Liver (tissue), 9 donors: ENCODE data around the gene CYP3A7. TPM values are rescaled to one million over a fixed set of nuclear protein-coding genes. Genes with fewer than 3 reads are reported as not detected.

Source experiments
- DNase-seq: peaks from one replicate; pipeline ENCODE4 v3.0.0-alpha.2; 2017; ENCODE audit warnings: low spot score
- H3K27ac ChIP-seq, 2 donors: one replicate each; pipeline ENCODE4 v1.7.0; 2013; ENCODE audit warnings: inconsistent platforms in 2 of 2, low read length in 2 of 2, control low read depth in 1 of 2, low read depth in 1 of 2, mild to moderate bottlenecking in 1 of 2
- H3K27me3 ChIP-seq, 4 donors: one replicate each; pipeline versions ENCODE4 v1.6.1 to v1.7.0; 2013; ENCODE audit warnings: low read length in 3 of 4, inconsistent platforms in 1 of 4, mild to moderate bottlenecking in 1 of 4, moderate library complexity in 1 of 4; ENCODE audit not compliant: control insufficient read depth in 4 of 4, insufficient read depth in 4 of 4
- H3K36me3 ChIP-seq, 4 donors: one replicate each; pipeline versions ENCODE4 v1.6.1 to v1.7.0; 2013; ENCODE audit warnings: low read length in 3 of 4, mild to moderate bottlenecking in 3 of 4, low read depth in 1 of 4, moderate library complexity in 1 of 4; ENCODE audit not compliant: control insufficient read depth in 4 of 4, insufficient read depth in 3 of 4
- H3K4me1 ChIP-seq, 4 donors: one replicate each; pipeline versions ENCODE4 v1.6.1 to v1.7.0; 2013; ENCODE audit warnings: low read length in 3 of 4, mild to moderate bottlenecking in 3 of 4, moderate library complexity in 1 of 4; ENCODE audit not compliant: control insufficient read depth in 4 of 4, insufficient read depth in 4 of 4
- H3K4me3 ChIP-seq, 3 donors: one replicate each; pipeline versions ENCODE4 v1.6.1 to v1.7.0; 2013; ENCODE audit warnings: low read length in 3 of 3, control low read depth in 1 of 3, low read depth in 1 of 3, mild to moderate bottlenecking in 1 of 3
- H3K9ac ChIP-seq, 2 donors: one replicate each; pipeline ENCODE4 v1.7.0; 2013; ENCODE audit warnings: low read length in 2 of 2, mild to moderate bottlenecking in 2 of 2, moderate library complexity in 2 of 2, control low read depth in 1 of 2, low read depth in 1 of 2
- H3K9me3 ChIP-seq, 4 donors: one replicate each; pipeline versions ENCODE4 v1.6.1 to v1.7.0; 2013; ENCODE audit warnings: low read length in 3 of 4; ENCODE audit not compliant: control insufficient read depth in 4 of 4
- ATF3 ChIP-seq: IDR thresholded peaks from 2 replicates; pipeline ENCODE4 v1.6.1; 2016; ENCODE audit warnings: antibody characterized with exemption
- CTCF ChIP-seq: fragments of 150-350 bp; IDR thresholded peaks from 2 replicates; pipeline ENCODE4 v1.5.1; 2017; ENCODE audit warnings: improper control_type of control experiment, low read depth, low read length; ENCODE audit not compliant: missing input control
- EGR1 ChIP-seq, 2 donors: IDR thresholded peaks; 2 replicates each; pipeline ENCODE4 v1.6.1; 2016 to 2018; ENCODE audit warnings: antibody characterized with exemption in 2 of 2, low read depth in 2 of 2
- FOXA1 ChIP-seq: IDR thresholded peaks from 2 replicates; pipeline ENCODE4 v1.6.1; 2016; ENCODE audit warnings: antibody characterized with exemption
- FOXA2 ChIP-seq: IDR thresholded peaks from 2 replicates; pipeline ENCODE4 v1.6.1; 2016; ENCODE audit warnings: antibody characterized with exemption
- GABPA ChIP-seq, 2 donors: IDR thresholded peaks in 1 of 2; conservative IDR thresholded peaks in 1 of 2; 2 replicates each; pipeline ENCODE4 v1.6.1; 2016; ENCODE audit warnings: antibody characterized with exemption in 2 of 2, mild to moderate bottlenecking in 1 of 2, moderate library complexity in 1 of 2
- HNF4A ChIP-seq, 2 donors: conservative IDR thresholded peaks; 2 replicates each; pipeline ENCODE4 v1.6.1; 2016; ENCODE audit warnings: antibody characterized with exemption in 2 of 2, mild to moderate bottlenecking in 2 of 2
- HNF4G ChIP-seq: IDR thresholded peaks from 2 replicates; pipeline ENCODE4 v1.6.1; 2016; ENCODE audit warnings: antibody characterized with exemption
- JUND ChIP-seq, 2 donors: IDR thresholded peaks; 2 replicates each; pipeline ENCODE4 v1.6.1; 2016; ENCODE audit warnings: antibody characterized with exemption in 2 of 2
- MAX ChIP-seq: IDR thresholded peaks from 2 replicates; pipeline ENCODE4 v1.6.1; 2016; ENCODE audit warnings: antibody characterized with exemption
- NR2F2 ChIP-seq: IDR thresholded peaks from 2 replicates; pipeline ENCODE4 v1.6.1; 2016; ENCODE audit warnings: antibody characterized with exemption
- RAD21 ChIP-seq, 2 donors: IDR thresholded peaks; 2 replicates each; pipeline ENCODE4 v1.6.1; 2016; ENCODE audit warnings: antibody characterized with exemption in 2 of 2, mild to moderate bottlenecking in 2 of 2
- REST ChIP-seq: IDR thresholded peaks from 2 replicates; pipeline ENCODE4 v1.6.1; 2016; ENCODE audit warnings: antibody characterized with exemption, mild to moderate bottlenecking
- RXRA ChIP-seq, 2 donors: IDR thresholded peaks; 2 replicates each; pipeline ENCODE4 v1.6.1; 2017 to 2018; ENCODE audit warnings: antibody characterized with exemption in 2 of 2, mild to moderate bottlenecking in 1 of 2
- SP1 ChIP-seq: IDR thresholded peaks from 2 replicates; pipeline ENCODE4 v1.6.1; 2018; ENCODE audit warnings: antibody characterized with exemption, mild to moderate bottlenecking
- TAF1 ChIP-seq: conservative IDR thresholded peaks from 2 replicates; pipeline ENCODE4 v1.6.1; 2016; ENCODE audit warnings: antibody characterized with exemption, mild to moderate bottlenecking
- YY1 ChIP-seq: IDR thresholded peaks from 2 replicates; pipeline ENCODE4 v1.6.1; 2016; ENCODE audit warnings: antibody characterized with exemption, mild to moderate bottlenecking
- ZBTB33 ChIP-seq: IDR thresholded peaks from 2 replicates; pipeline ENCODE4 v1.6.1; 2016; ENCODE audit warnings: antibody characterized with exemption
- WGBS: extraction: QIAGEN DNeasy Blood & Tissue Kit; methylation state at CpG from one replicate; pipeline ENCODE4 v1.1.7; 2013; 5-methylcytosine and 5-hydroxymethylcytosine counted together
- polyA plus RNA-seq, 2 donors: library from polyadenylated mRNA; stranded (reverse) in 1 of 2; unstranded in 1 of 2; fragments of 200-250 nt in 1 of 2; fragments of >200 nt in 1 of 2; fragmentation: Nextera tagmentation in 1 of 2; extraction: Ambion mirVana in 1 of 2; gene quantifications; one replicate each; pipeline versions ENCODE4 v1.2.1 to v1.2.3, GENCODE V29; 2013 to 2015
- total RNA-seq, 2 donors: library from RNA; depleted of rRNA; stranded (reverse); fragments of >200 nt; gene quantifications; one replicate each; pipeline ENCODE4 v1.2.3, GENCODE V29; 2014
- donor health status: healthy.
- donor health status: healthy.
- donor health status: healthy.
- donor health status: healthy.
- donor health status: healthy.

The CYP3A7 gene
- total and polyA plus RNA-seq, 4 donors, result 36.1 to 2,448 (median 83.4) TPM

- WGBS, result 37% methylated on average over 4 of the region's 4 CpGs
- Histone ChIP-seq H3K9ac (no peak overlapping the region), H3K27me3 (no peaks in the 10 kb centered on the region), H3K36me3 (no peaks in the 10 kb centered on the region), H3K4me3 (no peak overlapping the region), H3K27ac (peak overlapping the region; percentile 83 to 88), H3K4me1 (peaks cover 0 to 24% (median 11%) of the 10 kb centered on the region in 4 donors), H3K9me3 (no peaks in the 10 kb centered on the region)
- no peak for TF ChIP-seq GABPA (IDR thresholded peaks at IDR 0.05 in 1 of 2, conservative IDR thresholded peaks at IDR 0.05 in 1 of 2)
- TF ChIP-seq ZBTB33, result peak; percentile 83
- TF ChIP-seq HNF4A (conservative IDR thresholded peaks at IDR 0.05), result peak; percentile 82 to 91
- TF ChIP-seq CTCF, result no peak
- peak; percentile 55 for TF ChIP-seq HNF4G
- peak; percentile 86 for TF ChIP-seq FOXA1
- TF ChIP-seq TAF1, result no peak
- peak; percentile 78 for TF ChIP-seq YY1
- peak in 1 of 2 donors; percentile 42 for TF ChIP-seq EGR1 (IDR thresholded peaks at IDR 0.05; ENCODE audit: low read depth in 2 of 2)
- TF ChIP-seq RAD21 (IDR thresholded peaks at IDR 0.05), result peak; percentile 67 to 77
- TF ChIP-seq ATF3, result peak; percentile 73
- TF ChIP-seq REST, result peak; percentile 79
- TF ChIP-seq FOXA2, result peak; percentile 84
- TF ChIP-seq NR2F2, result peak; percentile 66
- TF ChIP-seq SP1, result peak; percentile 95
- peak; percentile 82 to 95 for TF ChIP-seq JUND (IDR thresholded peaks at IDR 0.05)
- peak; percentile 90 for TF ChIP-seq MAX
- TF ChIP-seq RXRA (IDR thresholded peaks at IDR 0.05), result peak; percentile 100
- DNase-seq, result no peak
Measured at GRCh38 chr7:99742737-99743394, 7.9 kb upstream of the CYP3A7 start.
